ENCODE data around the gene PM20D1.

Gene PM20D1

GRCh38 chr1:205791568-205792180 is 58.3 kb downstream of the PM20D1 start:
- no peaks in the 10 kb centered on the region for H3K79me2 ChIP-seq (ENCODE audit: control insufficient read depth, insufficient read depth, low read length, unreplicated experiment)
- H3K36me3 ChIP-seq (ENCODE audit: insufficient read depth, low read length) = no peaks in the 10 kb centered on the region; the same call in 1 of the 2 replicates
- H3K27ac ChIP-seq (ENCODE audit: low read depth, low read length) = no peak overlapping the region
- H3K4me1 ChIP-seq (ENCODE audit: control insufficient read depth, insufficient read depth, low read length, unreplicated experiment) = no peaks in the 10 kb centered on the region
- no peak overlapping the region for H3K4me3 ChIP-seq (ENCODE audit: low read depth, low read length)
- H2AFZ ChIP-seq (ENCODE audit: low read length, unreplicated experiment) = no peak overlapping the region
- no peaks in the 10 kb centered on the region for H3K27me3 ChIP-seq (ENCODE audit: insufficient read depth, low read length)

GRCh38 chr1:205787287-205787916 is 62.5 kb downstream of the PM20D1 start:
- no peaks in the 10 kb centered on the region; the same call in 1 of the 2 replicates for H3K36me3 ChIP-seq (ENCODE audit: insufficient read depth, low read length)
- no peaks in the 10 kb centered on the region for H3K27me3 ChIP-seq (ENCODE audit: insufficient read depth, low read length)
- no peaks in the 10 kb centered on the region for H3K79me2 ChIP-seq (ENCODE audit: control insufficient read depth, insufficient read depth, low read length, unreplicated experiment)
- peaks cover 5% of the 10 kb centered on the region for H3K4me1 ChIP-seq (ENCODE audit: control insufficient read depth, insufficient read depth, low read length, unreplicated experiment)
- H2AFZ ChIP-seq (ENCODE audit: low read length, unreplicated experiment) = no peak overlapping the region
- H3K4me3 ChIP-seq (ENCODE audit: low read depth, low read length) = no peak overlapping the region
- no peak overlapping the region for H3K27ac ChIP-seq (ENCODE audit: low read depth, low read length)

GRCh38 chr1:205786601-205787000 is 63.3 kb downstream of the PM20D1 start:
- Histone ChIP-seq H3K27me3 (ENCODE audit: insufficient read depth, low read length) (no peaks in the 10 kb centered on the region), H3K36me3 (ENCODE audit: insufficient read depth, low read length) (no peaks in the 10 kb centered on the region; the same call in 1 of the 2 replicates), H3K27ac (ENCODE audit: low read depth, low read length) (no peak overlapping the region), H2AFZ (ENCODE audit: low read length, unreplicated experiment) (no peak overlapping the region), H3K4me3 (ENCODE audit: low read depth, low read length) (no peak overlapping the region), H3K79me2 (ENCODE audit: control insufficient read depth, insufficient read depth, low read length, unreplicated experiment) (no peaks in the 10 kb centered on the region), H3K4me1 (ENCODE audit: control insufficient read depth, insufficient read depth, low read length, unreplicated experiment) (peaks cover 5% of the 10 kb centered on the region)

GRCh38 chr1:205785446-205785845 is 64.5 kb downstream of the PM20D1 start:
- H3K4me1 ChIP-seq (ENCODE audit: control insufficient read depth, insufficient read depth, low read length, unreplicated experiment) = peaks cover 5% of the 10 kb centered on the region
- H3K4me3 ChIP-seq (ENCODE audit: low read depth, low read length) = no peak overlapping the region
- no peaks in the 10 kb centered on the region; the same call in 1 of the 2 replicates for H3K36me3 ChIP-seq (ENCODE audit: insufficient read depth, low read length)
- no peak overlapping the region for H3K27ac ChIP-seq (ENCODE audit: low read depth, low read length)
- H3K79me2 ChIP-seq (ENCODE audit: control insufficient read depth, insufficient read depth, low read length, unreplicated experiment) = no peaks in the 10 kb centered on the region
- H2AFZ ChIP-seq (ENCODE audit: low read length, unreplicated experiment) = no peak overlapping the region
- no peaks in the 10 kb centered on the region for H3K27me3 ChIP-seq (ENCODE audit: insufficient read depth, low read length)

- no peak overlapping the region for H3K27ac ChIP-seq (ENCODE audit: low read depth, low read length)
- no peaks in the 10 kb centered on the region for H3K36me3 ChIP-seq (ENCODE audit: insufficient read depth, low read length)
- no peak overlapping the region for H2AFZ ChIP-seq (ENCODE audit: low read length, unreplicated experiment)
- H3K4me1 ChIP-seq (ENCODE audit: control insufficient read depth, insufficient read depth, low read length, unreplicated experiment) = peaks cover 5% of the 10 kb centered on the region
- H3K79me2 ChIP-seq (ENCODE audit: control insufficient read depth, insufficient read depth, low read length, unreplicated experiment) = no peaks in the 10 kb centered on the region
- no peaks in the 10 kb centered on the region for H3K27me3 ChIP-seq (ENCODE audit: insufficient read depth, low read length)
- no peak overlapping the region for H3K4me3 ChIP-seq (ENCODE audit: low read depth, low read length)
These were observed 66.0 kb downstream of the PM20D1 start for GRCh38 chr1:205783904-205784303.

GRCh38 chr1:205783433-205783795 is 66.5 kb downstream of the PM20D1 start:
- Histone ChIP-seq H3K4me1 (ENCODE audit: control insufficient read depth, insufficient read depth, low read length, unreplicated experiment) (peaks cover 5% of the 10 kb centered on the region), H3K4me3 (ENCODE audit: low read depth, low read length) (no peak overlapping the region), H3K36me3 (ENCODE audit: insufficient read depth, low read length) (no peaks in the 10 kb centered on the region), H2AFZ (ENCODE audit: low read length, unreplicated experiment) (no peak overlapping the region), H3K27ac (ENCODE audit: low read depth, low read length) (no peak overlapping the region), H3K79me2 (ENCODE audit: control insufficient read depth, insufficient read depth, low read length, unreplicated experiment) (no peaks in the 10 kb centered on the region), H3K27me3 (ENCODE audit: insufficient read depth, low read length) (no peaks in the 10 kb centered on the region)

GRCh38 chr1:205782627-205783432 is 67.1 kb downstream of the PM20D1 start:
- Histone ChIP-seq H3K27me3 (ENCODE audit: insufficient read depth, low read length) (no peaks in the 10 kb centered on the region), H3K4me3 (ENCODE audit: low read depth, low read length) (no peak overlapping the region), H2AFZ (ENCODE audit: low read length, unreplicated experiment) (no peak overlapping the region), H3K36me3 (ENCODE audit: insufficient read depth, low read length) (no peaks in the 10 kb centered on the region), H3K4me1 (ENCODE audit: control insufficient read depth, insufficient read depth, low read length, unreplicated experiment) (peaks cover 5% of the 10 kb centered on the region), H3K27ac (ENCODE audit: low read depth, low read length) (no peak overlapping the region), H3K79me2 (ENCODE audit: control insufficient read depth, insufficient read depth, low read length, unreplicated experiment) (no peaks in the 10 kb centered on the region)

GRCh38 chr1:205780335-205780734 is 69.6 kb downstream of the PM20D1 start:
- Histone ChIP-seq H2AFZ (ENCODE audit: low read length, unreplicated experiment) (no peak overlapping the region), H3K79me2 (ENCODE audit: control insufficient read depth, insufficient read depth, low read length, unreplicated experiment) (no peaks in the 10 kb centered on the region), H3K4me1 (ENCODE audit: control insufficient read depth, insufficient read depth, low read length, unreplicated experiment) (peaks cover 12% of the 10 kb centered on the region)

More at GRCh38 chr1:205780335-205780734, 69.6 kb downstream of the PM20D1 start:
- Histone ChIP-seq H3K27me3 (ENCODE audit: insufficient read depth, low read length) (no peaks in the 10 kb centered on the region), H3K27ac (ENCODE audit: low read depth, low read length) (no peak overlapping the region), H3K4me3 (ENCODE audit: low read depth, low read length) (no peak overlapping the region), H3K36me3 (ENCODE audit: insufficient read depth, low read length) (no peaks in the 10 kb centered on the region)

All from ACC112 (cell line).